ENCODE measurements around the gene DDX25.
A peak's percentile ranks its signal among the peaks of the same experiment; 100 is the strongest.

DNA sequence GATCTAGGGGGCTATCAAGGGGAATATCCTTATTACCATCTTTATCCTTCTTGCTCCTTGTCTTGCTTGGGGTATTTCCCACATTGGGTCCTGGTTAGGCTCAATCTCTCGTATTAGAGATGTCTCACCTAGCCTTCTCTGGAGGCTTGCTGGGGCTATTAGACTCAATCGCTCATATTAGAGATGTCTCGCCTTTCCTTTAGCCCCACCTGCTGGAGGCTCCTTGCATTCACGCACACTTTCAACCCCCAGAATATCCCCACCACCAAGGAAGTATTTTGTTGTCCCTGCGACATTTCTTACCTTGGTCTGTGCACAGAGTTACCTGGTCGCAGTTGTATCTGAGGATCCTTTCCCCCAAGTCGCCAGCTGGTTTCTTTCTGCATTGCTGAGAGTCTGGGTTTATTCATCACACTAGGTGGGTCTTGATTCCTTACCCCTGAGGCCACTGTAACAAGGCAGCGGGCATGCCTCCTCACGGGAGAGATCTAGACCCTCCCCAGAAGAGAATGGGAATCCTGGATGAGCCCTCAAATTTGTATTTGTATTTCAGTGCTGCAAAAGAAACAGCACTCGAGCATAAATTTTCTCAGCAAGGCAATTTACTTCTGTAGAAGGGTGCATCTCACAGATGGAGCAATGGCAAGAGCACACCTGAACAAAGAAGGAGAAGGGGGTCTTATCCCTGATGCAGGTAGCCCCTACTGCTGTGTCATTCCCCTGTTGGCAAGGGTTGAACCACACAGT is 32.7 kb upstream of the DDX25 start:
- TF ChIP-seq, protein P1, sequence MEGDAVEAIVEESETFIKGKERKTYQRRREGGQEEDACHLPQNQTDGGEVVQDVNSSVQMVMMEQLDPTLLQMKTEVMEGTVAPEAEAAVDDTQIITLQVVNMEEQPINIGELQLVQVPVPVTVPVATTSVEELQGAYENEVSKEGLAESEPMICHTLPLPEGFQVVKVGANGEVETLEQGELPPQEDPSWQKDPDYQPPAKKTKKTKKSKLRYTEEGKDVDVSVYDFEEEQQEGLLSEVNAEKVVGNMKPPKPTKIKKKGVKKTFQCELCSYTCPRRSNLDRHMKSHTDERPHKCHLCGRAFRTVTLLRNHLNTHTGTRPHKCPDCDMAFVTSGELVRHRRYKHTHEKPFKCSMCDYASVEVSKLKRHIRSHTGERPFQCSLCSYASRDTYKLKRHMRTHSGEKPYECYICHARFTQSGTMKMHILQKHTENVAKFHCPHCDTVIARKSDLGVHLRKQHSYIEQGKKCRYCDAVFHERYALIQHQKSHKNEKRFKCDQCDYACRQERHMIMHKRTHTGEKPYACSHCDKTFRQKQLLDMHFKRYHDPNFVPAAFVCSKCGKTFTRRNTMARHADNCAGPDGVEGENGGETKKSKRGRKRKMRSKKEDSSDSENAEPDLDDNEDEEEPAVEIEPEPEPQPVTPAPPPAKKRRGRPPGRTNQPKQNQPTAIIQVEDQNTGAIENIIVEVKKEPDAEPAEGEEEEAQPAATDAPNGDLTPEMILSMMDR (IDR thresholded peaks at IDR 0.05; ENCODE audit: insufficient read depth, low read length, poor library complexity, severe bottlenecking), result peak; percentile 24
- no peak for TF ChIP-seq EZH2phosphoT487 (conservative IDR thresholded peaks at IDR 0.05; ENCODE audit: low read length)

Data from SU-DHL-6 (cell line).